MM.1S (cell line): ENCODE measurements around the gene VAPB.

ENCODE experiments used
- DNase-seq: peaks from one replicate; pipeline ENCODE4 v3.0.0-alpha.2; 2015
- H2AFZ ChIP-seq: fragments of 300-600 bp; sonication (generic); 2 replicates; pipeline ENCODE4 v1.6.0; 2016; ENCODE audit warnings: antibody characterized with exemption, low read length
- H3F3A ChIP-seq: fragments of 300-600 bp; sonication (generic); 2 replicates; pipeline ENCODE4 v1.6.1; 2016; ENCODE audit warnings: mild to moderate bottlenecking, antibody characterized with exemption, low read length, moderate library complexity, mixed read lengths; ENCODE audit not compliant: insufficient read depth
- H3K27ac ChIP-seq: fragments of 300-600 bp; sonication (generic); 2 replicates; pipeline ENCODE4 v1.5.1; 2016; ENCODE audit warnings: mild to moderate bottlenecking, low read length
- H3K27me3 ChIP-seq: fragments of 300-600 bp; sonication (generic); replicated peaks from 2 replicates; pipeline ENCODE4 v1.6.0; 2016; ENCODE audit warnings: low read length; ENCODE audit not compliant: insufficient read depth
- H3K36me3 ChIP-seq: fragments of 300-600 bp; sonication (generic); replicated peaks from 2 replicates; pipeline ENCODE4 v1.6.1; 2016; ENCODE audit warnings: mild to moderate bottlenecking, low read length, mixed read lengths; ENCODE audit not compliant: insufficient read depth
- H3K4me1 ChIP-seq: fragments of 300-600 bp; sonication (generic); 2 replicates; pipeline ENCODE4 v1.6.1; 2016; ENCODE audit warnings: low read length, mixed read lengths
- H3K4me2 ChIP-seq: fragments of 300-600 bp; sonication (generic); 2 replicates; pipeline ENCODE4 v1.6.0; 2016; ENCODE audit warnings: low read depth, low read length
- H3K4me3 ChIP-seq: fragments of 300-600 bp; sonication (generic); 2 replicates; pipeline ENCODE4 v1.5.1; 2016; ENCODE audit warnings: low read length, mixed read lengths
- H3K79me2 ChIP-seq: fragments of 300-600 bp; sonication (generic); 2 replicates; pipeline ENCODE4 v1.6.1; 2016; ENCODE audit warnings: mixed run types, low read length, mixed read lengths
- H3K9ac ChIP-seq: fragments of 300-600 bp; sonication (generic); 2 replicates; pipeline ENCODE4 v1.6.1; 2016; ENCODE audit warnings: low read length, mixed read lengths
- H3K9me2 ChIP-seq: fragments of 300-600 bp; sonication (generic); replicated peaks from 2 replicates; pipeline ENCODE4 v1.6.1; 2016; ENCODE audit warnings: mild to moderate bottlenecking, low read length, mixed read lengths; ENCODE audit not compliant: insufficient read depth
- H3K9me3 ChIP-seq: fragments of 300-600 bp; sonication (generic); replicated peaks from 2 replicates; pipeline ENCODE4 v1.6.1; 2016; ENCODE audit warnings: mild to moderate bottlenecking, low read length, mixed read lengths; ENCODE audit not compliant: insufficient read depth
- H4K20me1 ChIP-seq: fragments of 300-600 bp; sonication (generic); 2 replicates; pipeline ENCODE4 v1.6.1; 2016; ENCODE audit warnings: mild to moderate bottlenecking, low read length, moderate library complexity, mixed read lengths; ENCODE audit not compliant: insufficient read depth
- CTCF ChIP-seq: fragments of 300-600 bp; sonication (generic); IDR thresholded peaks from 2 replicates; pipeline ENCODE4 v1.5.1; 2016; ENCODE audit warnings: antibody characterized with exemption, low read length, mixed read lengths
- EZH2 ChIP-seq: fragments of 300-600 bp; sonication (generic); optimal IDR thresholded peaks from 2 replicates; pipeline ENCODE3; 2017; ENCODE audit warnings: low read depth, mild to moderate bottlenecking, antibody characterized with exemption, low read length, mixed read lengths
- EZH2phosphoT487 ChIP-seq: fragments of 300-600 bp; sonication (generic); IDR thresholded peaks from 2 replicates; pipeline ENCODE4 v1.6.1; 2018; ENCODE audit warnings: antibody characterized with exemption, low read length

The VAPB gene

GRCh38 chr20:58475466-58475865 is 86.4 kb downstream of the VAPB start:
- H3K27me3 ChIP-seq: no peaks in the 10 kb centered on the region
- H3K4me2 ChIP-seq: no peak overlapping the region
- no peak for DNase-seq
- no peak overlapping the region for H3K4me3 ChIP-seq
- no peaks in the 10 kb centered on the region for H3K79me2 ChIP-seq
- no peaks in the 10 kb centered on the region for H3K36me3 ChIP-seq
- no peak overlapping the region for H2AFZ ChIP-seq
- no peaks in the 10 kb centered on the region for H3F3A ChIP-seq
- H4K20me1 ChIP-seq: no peaks in the 10 kb centered on the region
- no peaks in the 10 kb centered on the region for H3K9me2 ChIP-seq
- no peak overlapping the region for H3K27ac ChIP-seq
- no peak overlapping the region for H3K9ac ChIP-seq
- no peaks in the 10 kb centered on the region for H3K4me1 ChIP-seq
- no peaks in the 10 kb centered on the region for H3K9me3 ChIP-seq
- TF ChIP-seq EZH2 (no peak), EZH2phosphoT487 (no peak), CTCF (no peak)

DNA sequence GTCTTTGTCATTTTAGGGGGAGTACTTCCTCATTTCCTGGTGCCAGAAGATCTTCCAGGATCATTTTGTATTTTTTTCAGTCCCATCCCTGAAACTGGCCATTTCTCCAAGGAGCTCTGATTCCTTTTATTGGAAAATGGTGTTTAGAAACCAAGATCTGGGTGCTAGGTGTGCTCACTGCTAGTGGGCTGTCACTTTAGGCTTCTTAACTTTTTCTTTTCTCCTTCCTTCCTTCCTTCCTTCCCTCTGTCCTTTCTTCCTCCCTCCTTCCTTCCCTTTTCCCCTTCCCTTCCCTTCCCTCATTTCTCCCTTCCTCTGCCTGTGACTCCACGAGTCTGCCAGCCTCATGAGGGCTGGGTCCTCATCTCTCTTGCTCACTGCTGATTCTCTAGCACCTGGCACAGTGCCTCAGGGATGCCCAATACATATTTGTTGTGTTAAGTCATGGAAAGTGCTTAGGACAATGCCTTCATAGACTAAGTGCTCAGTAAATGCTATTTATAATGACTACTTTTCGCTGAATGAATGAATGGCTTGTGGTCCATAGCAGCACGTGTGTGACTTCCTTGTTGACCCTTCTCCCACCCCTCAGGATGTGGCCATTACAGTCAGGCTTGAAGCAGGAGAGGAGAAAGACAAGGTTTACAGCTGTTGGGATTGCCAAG is 89.2 kb downstream of the VAPB start:
- Histone ChIP-seq H4K20me1 (no peaks in the 10 kb centered on the region), H3K9me2 (no peaks in the 10 kb centered on the region), H3K9me3 (no peaks in the 10 kb centered on the region), H3K27ac (no peak overlapping the region), H3K27me3 (no peaks in the 10 kb centered on the region), H3K79me2 (no peaks in the 10 kb centered on the region), H3K36me3 (no peaks in the 10 kb centered on the region), H2AFZ (no peak overlapping the region), H3K4me1 (no peaks in the 10 kb centered on the region), H3K4me2 (no peak overlapping the region), H3F3A (no peaks in the 10 kb centered on the region), H3K4me3 (no peak overlapping the region), H3K9ac (no peak overlapping the region)
- DNase-seq: no peak
- no peak for TF ChIP-seq EZH2
- no peak for TF ChIP-seq EZH2phosphoT487
- TF ChIP-seq CTCF: no peak

DNA sequence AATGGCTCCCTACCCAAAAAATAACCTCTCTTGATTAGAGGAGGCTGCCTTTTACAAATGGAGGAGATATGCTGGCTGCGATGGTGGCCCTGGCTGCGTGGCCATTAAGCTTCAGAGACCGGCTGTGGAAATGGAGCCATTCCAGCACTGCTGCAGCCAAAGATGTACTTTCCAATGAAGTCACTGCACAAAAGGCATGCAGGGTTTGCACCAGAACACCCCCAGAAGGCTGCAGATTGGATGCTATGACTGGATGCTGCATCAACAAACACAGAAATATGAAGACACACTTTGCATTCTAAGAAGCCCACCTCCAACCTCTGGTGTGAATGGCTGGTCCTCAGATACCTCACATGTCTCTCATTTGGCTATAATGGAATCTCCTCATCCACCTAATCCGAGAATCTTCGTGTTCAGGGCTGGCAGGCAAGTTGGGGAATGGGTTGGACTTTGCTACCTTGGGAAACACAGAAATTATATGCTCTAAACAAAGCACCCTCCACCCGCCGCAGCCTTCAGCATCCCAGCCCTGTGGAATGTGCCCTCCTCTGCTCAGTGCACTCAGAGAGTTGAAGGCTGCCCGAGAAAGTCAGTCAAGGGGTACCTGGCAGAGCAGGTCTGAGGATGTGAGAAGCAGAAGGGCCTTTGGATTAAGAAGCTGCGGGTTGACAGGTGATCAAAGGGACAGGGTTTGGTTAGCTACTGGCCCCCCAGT is 90.9 kb downstream of the VAPB start:
- H3K4me1 ChIP-seq: no peaks in the 10 kb centered on the region
- no peak overlapping the region for H3K4me3 ChIP-seq
- no peaks in the 10 kb centered on the region for H3K9me3 ChIP-seq
- H3K36me3 ChIP-seq: no peaks in the 10 kb centered on the region
- TF ChIP-seq EZH2 (no peak), EZH2phosphoT487 (no peak), CTCF (no peak)
- no peak for DNase-seq
- no peak overlapping the region for H3K4me2 ChIP-seq
- no peaks in the 10 kb centered on the region for H4K20me1 ChIP-seq
- H3K9me2 ChIP-seq: no peaks in the 10 kb centered on the region
- no peak overlapping the region for H2AFZ ChIP-seq
- no peak overlapping the region for H3K27ac ChIP-seq
- no peak overlapping the region for H3K9ac ChIP-seq
- H3K79me2 ChIP-seq: no peaks in the 10 kb centered on the region
- no peaks in the 10 kb centered on the region for H3K27me3 ChIP-seq
- no peaks in the 10 kb centered on the region for H3F3A ChIP-seq
